DOHH2 (cell line): ENCODE measurements around the gene LITAF.

ENCODE experiments used
- H3F3A ChIP-seq: fragments of 200-600 bp; sonication (generic), shearing (Covaris generic); 2 replicates; pipeline ENCODE4 v1.6.0; 2016; ENCODE audit warnings: antibody characterized with exemption, mild to moderate bottlenecking; ENCODE audit not compliant: control insufficient read depth, insufficient read depth
- H3K27ac ChIP-seq: fragments of 200-600 bp; sonication (generic); 2 replicates; pipeline ENCODE4 v1.5.1; 2014; ENCODE audit warnings: low read depth, mild to moderate bottlenecking, low read length, moderate library complexity
- H3K27me3 ChIP-seq: fragments of 200-600 bp; sonication (generic); 2 replicates; pipeline ENCODE4 v1.6.1; 2014; ENCODE audit warnings: mild to moderate bottlenecking, low read length, mixed read lengths; ENCODE audit not compliant: control insufficient read depth
- H3K36me3 ChIP-seq: fragments of 200-600 bp; sonication (generic); 2 replicates; pipeline ENCODE4 v1.6.1; 2014; ENCODE audit warnings: mild to moderate bottlenecking, low read length, moderate library complexity, mixed read lengths; ENCODE audit not compliant: control insufficient read depth
- H3K4me1 ChIP-seq: fragments of 200-600 bp; sonication (generic); 2 replicates; pipeline ENCODE4 v1.6.1; 2014; ENCODE audit warnings: mild to moderate bottlenecking, low read length, mixed read lengths; ENCODE audit not compliant: control insufficient read depth
- H3K4me2 ChIP-seq: fragments of 200-600 bp; sonication (generic); 2 replicates; pipeline ENCODE4 v1.6.0; 2014; ENCODE audit warnings: mild to moderate bottlenecking, low read length, moderate library complexity
- H3K4me3 ChIP-seq: fragments of 200-600 bp; sonication (generic); 2 replicates; pipeline ENCODE4 v1.5.1; 2014; ENCODE audit warnings: mild to moderate bottlenecking, low read length, mixed read lengths
- H3K79me2 ChIP-seq: fragments of 200-600 bp; sonication (generic); 2 replicates; pipeline ENCODE4 v1.6.1; 2014; ENCODE audit warnings: mild to moderate bottlenecking, low read length, mixed read lengths; ENCODE audit not compliant: control insufficient read depth
- H3K9me2 ChIP-seq: fragments of 200-600 bp; sonication (generic); replicated peaks from 2 replicates; pipeline ENCODE4 v1.6.1; 2014; ENCODE audit warnings: mild to moderate bottlenecking, low read length, mixed read lengths; ENCODE audit not compliant: control insufficient read depth
- H3K9me3 ChIP-seq: fragments of 200-600 bp; sonication (generic); 2 replicates; pipeline ENCODE4 v1.6.1; 2014; ENCODE audit warnings: antibody characterized with exemption, low read length, mixed read lengths; ENCODE audit not compliant: control insufficient read depth, insufficient read depth
- H4K20me1 ChIP-seq: fragments of 200-600 bp; sonication (generic); 2 replicates; pipeline ENCODE4 v1.6.0; 2014; ENCODE audit warnings: low read depth, mild to moderate bottlenecking, antibody characterized with exemption, low read length, moderate library complexity; ENCODE audit not compliant: control insufficient read depth, insufficient read depth
- EZH2phosphoT487 ChIP-seq: fragments of 200-600 bp; sonication (generic); IDR thresholded peaks from 2 replicates; pipeline ENCODE4 v1.6.1; 2017; ENCODE audit warnings: borderline replicate concordance, mild to moderate bottlenecking, antibody characterized with exemption, low read length, moderate library complexity, mixed read lengths
- TF ChIP-seq, protein P1 (sequence below): fragments of 200-600 bp; sonication (generic); IDR thresholded peaks from one replicate; pipeline ENCODE4 v1.5.1; 2014; ENCODE audit warnings: antibody characterized with exemption, mild to moderate bottlenecking, low read depth, low read length; ENCODE audit not compliant: poor library complexity, severe bottlenecking

LITAF gene

GRCh38 chr16:11562411-11562810 lies 24.3 kb downstream of the LITAF start:
- H3F3A ChIP-seq = no peaks in the 10 kb centered on the region
- H4K20me1 ChIP-seq = no peaks in the 10 kb centered on the region
- peaks cover 16% of the 10 kb centered on the region for H3K36me3 ChIP-seq
- peaks cover 83% of the 10 kb centered on the region for H3K79me2 ChIP-seq
- H3K9me2 ChIP-seq = no peaks in the 10 kb centered on the region
- no peaks in the 10 kb centered on the region for H3K27me3 ChIP-seq
- H3K4me1 ChIP-seq = no peaks in the 10 kb centered on the region
- no peak overlapping the region for H3K27ac ChIP-seq
- peaks cover 6% of the 10 kb centered on the region; the same call in 1 of the 2 replicates for H3K9me3 ChIP-seq
- no peak overlapping the region for H3K4me2 ChIP-seq
- no peak overlapping the region for H3K4me3 ChIP-seq
- TF ChIP-seq, protein P1, sequence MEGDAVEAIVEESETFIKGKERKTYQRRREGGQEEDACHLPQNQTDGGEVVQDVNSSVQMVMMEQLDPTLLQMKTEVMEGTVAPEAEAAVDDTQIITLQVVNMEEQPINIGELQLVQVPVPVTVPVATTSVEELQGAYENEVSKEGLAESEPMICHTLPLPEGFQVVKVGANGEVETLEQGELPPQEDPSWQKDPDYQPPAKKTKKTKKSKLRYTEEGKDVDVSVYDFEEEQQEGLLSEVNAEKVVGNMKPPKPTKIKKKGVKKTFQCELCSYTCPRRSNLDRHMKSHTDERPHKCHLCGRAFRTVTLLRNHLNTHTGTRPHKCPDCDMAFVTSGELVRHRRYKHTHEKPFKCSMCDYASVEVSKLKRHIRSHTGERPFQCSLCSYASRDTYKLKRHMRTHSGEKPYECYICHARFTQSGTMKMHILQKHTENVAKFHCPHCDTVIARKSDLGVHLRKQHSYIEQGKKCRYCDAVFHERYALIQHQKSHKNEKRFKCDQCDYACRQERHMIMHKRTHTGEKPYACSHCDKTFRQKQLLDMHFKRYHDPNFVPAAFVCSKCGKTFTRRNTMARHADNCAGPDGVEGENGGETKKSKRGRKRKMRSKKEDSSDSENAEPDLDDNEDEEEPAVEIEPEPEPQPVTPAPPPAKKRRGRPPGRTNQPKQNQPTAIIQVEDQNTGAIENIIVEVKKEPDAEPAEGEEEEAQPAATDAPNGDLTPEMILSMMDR = no peak

GRCh38 chr16:11561856-11562255 lies 24.9 kb downstream of the LITAF start:
- peaks cover 82% of the 10 kb centered on the region for H3K79me2 ChIP-seq
- H3K4me2 ChIP-seq = no peak overlapping the region
- H4K20me1 ChIP-seq = no peaks in the 10 kb centered on the region

GRCh38 chr16:11561454-11561805 lies 25.3 kb downstream of the LITAF start:
- Histone ChIP-seq H3K4me2 (no peak overlapping the region), H3K79me2 (peaks cover 81% of the 10 kb centered on the region), H3K9me2 (no peaks in the 10 kb centered on the region), H3K9me3 (peaks cover 9% of the 10 kb centered on the region; the same call in 1 of the 2 replicates), H3K27me3 (no peaks in the 10 kb centered on the region), H3K4me1 (no peaks in the 10 kb centered on the region), H3K4me3 (no peak overlapping the region), H3K27ac (no peak overlapping the region), H3F3A (no peaks in the 10 kb centered on the region), H3K36me3 (peaks cover 25% of the 10 kb centered on the region), H4K20me1 (no peaks in the 10 kb centered on the region)
- no peak for TF ChIP-seq EZH2phosphoT487
- TF ChIP-seq, protein P1 = no peak

More at GRCh38 chr16:11561856-11562255, 24.9 kb downstream of the LITAF start:
- H3K36me3 ChIP-seq = peaks cover 21% of the 10 kb centered on the region
- H3K9me2 ChIP-seq = no peaks in the 10 kb centered on the region
- no peak overlapping the region for H3K27ac ChIP-seq
- H3K4me1 ChIP-seq = no peaks in the 10 kb centered on the region
- no peaks in the 10 kb centered on the region for H3K27me3 ChIP-seq
- no peaks in the 10 kb centered on the region for H3F3A ChIP-seq
- no peak for TF ChIP-seq EZH2phosphoT487
- TF ChIP-seq, protein P1 = no peak
- H3K9me3 ChIP-seq = peaks cover 6% of the 10 kb centered on the region; the same call in 1 of the 2 replicates
- no peak overlapping the region for H3K4me3 ChIP-seq
